Right forelimb (tissue), 1 donor: ENCODE results near the gene TRMT10C.
"Not testable (repeated sequence)": the region's sequence is repeated elsewhere in the genome, so short reads cannot be mapped to it uniquely, and the experiment has no call there.

Source experiments
- DNase-seq: peaks from one replicate; pipeline ENCODE4 v3.0.0-alpha.2; 2018

Gene TRMT10C

DNA sequence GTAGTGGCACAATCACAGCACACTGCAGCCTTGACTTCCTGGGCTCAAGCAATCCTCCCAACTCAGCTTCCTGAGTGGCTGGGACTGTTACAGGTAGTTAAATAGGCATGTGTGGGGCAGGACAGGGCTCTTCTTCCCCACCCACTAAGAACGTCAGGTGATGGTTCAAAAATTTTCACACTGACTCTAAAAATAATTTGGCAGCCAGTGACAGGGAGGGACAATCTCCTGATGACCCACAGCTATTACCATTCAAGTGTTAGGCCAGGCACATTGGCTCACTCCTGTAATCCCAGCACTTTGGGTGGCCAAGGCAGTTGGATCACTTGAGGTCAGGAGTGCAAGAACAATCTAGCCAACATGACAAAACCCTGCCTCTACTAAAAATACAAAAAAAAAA lies 12.2 kb upstream of the TRMT10C start:
- DNase-seq: no peak

DNA sequence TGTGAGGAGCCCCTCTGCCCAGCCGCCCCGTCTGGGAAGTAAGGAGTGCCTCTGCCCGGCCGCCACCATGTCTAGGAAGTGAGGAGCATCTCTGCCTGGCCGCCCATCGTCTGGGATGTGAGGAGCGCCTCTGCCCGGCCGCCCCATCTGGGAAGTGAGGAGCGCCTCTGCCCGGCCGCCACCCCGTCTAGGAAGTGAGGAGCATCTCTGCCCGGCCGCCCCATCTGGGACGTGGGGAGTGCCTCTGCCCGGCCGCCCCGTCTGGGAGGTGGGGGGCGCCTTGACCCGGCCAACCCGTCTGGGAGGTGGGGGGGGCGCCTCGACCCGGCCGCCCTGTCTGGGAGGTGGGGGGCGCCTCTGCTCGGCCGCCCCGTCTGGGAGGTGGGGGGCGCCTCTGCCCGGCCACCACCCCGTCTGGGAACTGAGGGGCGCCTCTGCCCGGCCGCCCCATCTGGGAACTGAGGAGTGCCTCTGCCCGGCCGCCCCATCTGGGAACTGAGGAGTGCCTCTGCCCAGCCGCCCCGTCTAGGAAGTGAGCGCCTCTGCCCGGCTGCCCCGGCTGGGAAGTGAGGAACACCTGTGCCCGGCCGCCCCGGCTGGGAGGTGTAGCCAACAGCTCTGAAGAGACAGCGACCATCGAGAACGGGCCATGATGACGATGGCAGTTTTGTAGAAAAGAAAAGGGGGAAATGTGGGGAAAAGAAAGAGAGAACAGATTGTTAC lies 10.1 kb upstream of the TRMT10C start:
- DNase-seq: not testable (repeated sequence)

DNA sequence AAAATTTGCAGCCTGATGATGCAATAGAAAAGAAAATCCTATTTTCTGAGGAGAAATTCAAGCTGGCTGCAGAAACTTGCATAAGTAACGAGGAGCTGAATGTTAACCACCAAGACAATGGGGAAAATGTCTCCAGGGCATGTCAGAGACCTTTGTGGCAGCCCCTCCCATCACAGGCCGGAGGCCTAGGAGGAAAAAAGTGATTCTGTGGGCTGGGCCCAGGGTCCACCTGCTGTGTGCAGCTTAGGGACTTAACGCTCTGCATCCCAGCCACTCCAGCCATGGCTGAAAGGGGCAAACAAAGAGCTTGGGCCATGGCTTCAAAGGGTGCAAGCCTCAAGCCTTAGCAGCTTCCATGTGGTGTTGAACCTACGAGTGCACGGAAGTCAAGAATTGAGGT lies 8.3 kb upstream of the TRMT10C start:
- not testable (repeated sequence) for DNase-seq

DNA sequence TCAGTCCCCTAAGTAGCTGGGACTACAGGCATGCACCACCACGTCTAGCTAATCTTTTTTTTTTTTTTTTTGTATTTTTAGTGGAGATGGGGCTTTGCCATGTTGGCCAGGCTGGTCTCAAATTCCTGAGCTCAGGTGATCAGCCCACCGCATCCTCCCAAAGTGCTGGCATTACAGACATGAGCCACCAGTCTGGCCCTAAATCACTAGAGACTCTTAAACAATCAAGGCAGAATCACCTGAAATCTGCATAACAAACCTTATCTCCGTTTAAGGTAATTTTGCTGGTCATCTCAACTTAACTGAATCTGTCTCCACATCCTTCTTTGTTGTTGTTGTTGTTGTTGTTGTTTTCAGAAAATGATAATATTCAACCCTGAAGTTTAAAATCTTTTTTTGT lies 5.6 kb upstream of the TRMT10C start:
- no peak for DNase-seq

DNA sequence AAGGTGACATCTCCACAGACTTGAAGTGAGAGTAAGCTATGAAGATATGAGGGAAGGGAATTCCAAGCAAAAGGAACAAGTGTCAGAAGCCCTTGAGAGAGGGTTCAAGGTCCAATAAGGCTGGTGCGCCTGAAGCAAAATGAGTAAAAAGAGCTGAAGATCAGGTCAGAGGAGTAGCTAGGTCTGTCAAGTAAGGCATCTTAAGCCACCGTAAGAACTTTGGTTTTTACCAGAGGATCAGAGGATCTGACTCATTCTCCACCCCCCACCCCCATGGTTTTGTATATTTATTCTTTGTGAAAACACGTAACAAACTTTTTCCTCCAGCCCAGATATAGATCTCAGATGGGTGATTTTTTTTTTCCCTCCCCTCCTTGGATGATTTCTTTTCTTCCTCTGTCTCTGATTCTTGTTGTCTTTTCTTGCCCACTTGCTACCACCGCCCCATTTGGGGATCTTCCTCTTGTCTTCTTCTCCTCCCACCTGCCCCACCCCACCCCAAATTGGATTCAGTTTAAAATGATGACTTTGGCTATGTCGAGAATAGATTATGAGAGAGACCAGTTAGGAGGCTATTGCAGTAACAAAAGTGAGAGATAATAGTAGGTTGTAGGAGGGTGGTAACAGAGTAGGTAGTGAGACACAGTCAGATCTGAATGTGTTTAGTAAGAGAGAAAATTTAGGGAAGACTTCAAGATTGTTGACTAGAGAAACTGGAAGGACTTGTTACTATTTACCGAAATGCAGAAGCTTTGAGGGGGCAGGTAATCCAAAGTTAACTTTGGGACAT lies 6.1 kb downstream of the TRMT10C start:
- no peak for DNase-seq

DNA sequence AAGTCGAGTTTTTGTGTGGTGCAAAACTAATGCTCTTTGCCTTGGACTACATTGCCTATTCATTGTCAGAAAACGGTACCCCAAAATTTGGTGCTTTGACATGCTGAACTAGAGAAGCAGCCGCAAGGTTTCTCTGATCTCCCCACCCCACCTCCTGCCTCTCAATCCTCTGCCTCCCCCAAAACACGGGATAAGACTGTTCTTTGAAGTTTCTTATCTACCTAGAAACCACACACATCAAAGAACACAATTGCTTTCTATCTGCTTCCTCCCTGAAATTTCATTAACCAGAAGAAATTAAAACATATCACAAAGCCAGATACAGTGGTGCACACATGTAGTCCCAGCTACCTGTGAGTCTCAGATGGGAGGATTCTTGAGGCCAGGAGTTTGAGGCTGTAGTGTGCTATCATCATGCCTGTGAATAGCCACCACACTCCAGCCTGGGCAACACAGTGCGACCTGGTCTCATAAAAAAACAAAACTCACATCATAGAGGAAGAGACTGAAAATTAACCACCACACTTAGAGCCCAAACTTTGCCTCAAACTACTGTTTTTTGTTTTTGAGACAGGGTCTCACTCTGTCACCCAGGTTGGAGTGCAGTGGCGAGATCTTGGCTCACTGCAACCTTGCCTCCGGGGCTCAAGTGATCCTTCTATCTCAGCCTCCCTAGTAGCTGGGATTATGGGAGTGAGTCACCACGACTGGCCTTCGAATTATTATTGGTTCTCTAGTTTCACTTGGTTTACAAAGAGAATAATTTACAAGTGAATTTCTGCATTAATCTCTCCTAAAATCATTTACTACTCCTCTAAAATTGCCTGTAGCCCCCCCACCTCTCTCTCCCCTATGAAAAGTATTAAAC lies 9.6 kb downstream of the TRMT10C start:
- DNase-seq: no peak

DNA sequence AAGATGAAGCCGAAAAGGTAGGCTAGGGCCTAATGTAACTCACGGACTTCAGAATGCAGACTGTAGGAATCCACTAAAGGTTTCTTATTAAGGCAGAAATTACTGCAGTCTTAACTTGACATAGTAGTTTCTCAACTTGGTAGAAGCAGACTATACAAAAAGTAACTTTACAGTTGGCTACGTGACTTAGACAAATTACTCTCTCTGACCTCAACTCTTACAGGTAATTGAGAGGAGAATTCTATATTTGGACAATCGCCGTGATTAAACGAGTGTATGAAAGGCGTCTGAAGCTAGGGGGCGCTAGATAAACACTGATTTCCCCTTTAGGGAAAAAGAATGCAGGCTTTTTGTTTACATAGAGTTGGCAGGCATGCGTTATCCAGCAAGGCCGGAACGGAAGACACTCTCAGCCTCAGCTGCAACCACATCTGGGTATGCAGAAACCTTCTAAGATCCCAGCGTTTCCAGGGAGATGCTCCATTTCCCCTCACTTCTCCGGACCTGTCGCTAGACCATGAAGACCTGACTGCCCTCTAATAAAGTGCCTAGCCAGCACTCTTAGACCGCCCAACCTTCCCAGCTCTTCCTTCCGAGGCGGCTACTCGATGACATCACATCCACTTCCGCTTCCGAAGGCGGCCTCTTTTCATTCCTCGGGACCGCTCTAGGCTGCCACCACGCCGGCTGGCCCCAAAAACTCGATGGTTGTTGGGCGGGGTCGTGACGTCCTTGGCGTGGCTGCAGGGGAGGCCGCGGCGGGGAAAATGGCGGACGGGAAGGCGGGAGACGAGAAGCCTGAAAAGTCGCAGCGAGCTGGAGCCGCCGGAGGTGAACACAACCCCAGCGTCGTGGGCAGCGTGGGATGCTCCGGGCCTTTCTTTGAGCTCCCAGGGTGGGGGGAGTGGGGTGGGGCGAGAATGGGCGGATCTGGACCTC lies 12.1 kb downstream of the TRMT10C start, which contains the start of gene PCNP:
Gene PCNP, plus strand, starts transcription at position 732 of the 939 bp plus-strand sequence. Its CDS starts 36 bp downstream, at position 768.
- DNase-seq: peak; percentile 99

DNA sequence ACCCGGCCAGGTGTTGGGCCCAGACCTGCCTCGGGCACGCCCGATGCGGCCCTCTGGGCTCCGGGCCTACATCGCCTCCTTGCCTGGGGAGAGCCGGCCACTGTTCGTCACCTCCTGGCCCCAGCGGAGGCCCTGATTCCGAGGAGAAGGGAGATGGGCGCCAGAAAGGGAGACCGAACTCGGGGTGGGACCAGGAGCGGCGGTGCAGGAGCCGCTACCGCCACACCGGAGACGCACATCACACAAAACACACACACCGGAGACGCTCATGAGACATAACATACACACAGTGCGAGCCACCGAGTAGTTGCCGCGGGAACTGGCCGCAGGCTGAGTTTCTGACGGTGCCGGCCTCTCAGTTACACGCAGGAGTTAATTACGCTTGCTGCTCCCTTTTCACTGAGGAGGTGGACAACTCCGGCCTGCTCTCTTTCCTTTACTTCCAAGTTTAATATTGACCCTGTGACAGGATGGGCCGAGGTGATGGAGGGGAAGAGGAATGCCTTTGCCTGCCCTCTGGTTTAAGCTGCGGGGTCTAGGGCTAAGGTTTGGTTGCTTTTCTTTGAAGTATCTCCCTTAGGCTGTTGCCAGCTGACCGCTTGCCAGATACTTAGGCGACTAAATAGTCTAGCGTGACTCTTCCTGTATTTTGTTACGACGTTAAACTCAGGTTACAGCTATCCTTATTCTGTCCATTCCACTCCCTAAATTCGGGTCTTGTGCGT lies 12.9 kb downstream of the TRMT10C start:
- peak; percentile 80 for DNase-seq

DNA sequence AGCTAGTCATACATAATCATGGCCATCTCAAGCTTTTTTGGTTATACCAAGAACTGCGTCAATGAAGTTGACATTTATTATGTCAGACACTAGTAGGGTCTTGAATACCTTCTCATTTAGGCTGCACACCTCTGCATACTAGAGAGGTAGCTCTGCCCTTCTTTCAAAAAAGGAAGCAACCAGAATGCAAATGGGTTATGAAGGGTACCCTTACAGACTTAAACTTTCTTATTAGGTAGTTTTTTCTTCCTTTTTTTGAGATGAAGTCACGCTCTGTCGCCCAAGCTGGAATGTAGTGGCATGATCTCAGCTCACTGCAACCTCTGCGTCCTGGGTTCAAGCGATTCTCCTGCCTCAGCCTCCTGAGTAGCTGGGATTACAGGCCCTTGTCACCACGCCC lies 15.6 kb downstream of the TRMT10C start:
- no peak for DNase-seq

DNA sequence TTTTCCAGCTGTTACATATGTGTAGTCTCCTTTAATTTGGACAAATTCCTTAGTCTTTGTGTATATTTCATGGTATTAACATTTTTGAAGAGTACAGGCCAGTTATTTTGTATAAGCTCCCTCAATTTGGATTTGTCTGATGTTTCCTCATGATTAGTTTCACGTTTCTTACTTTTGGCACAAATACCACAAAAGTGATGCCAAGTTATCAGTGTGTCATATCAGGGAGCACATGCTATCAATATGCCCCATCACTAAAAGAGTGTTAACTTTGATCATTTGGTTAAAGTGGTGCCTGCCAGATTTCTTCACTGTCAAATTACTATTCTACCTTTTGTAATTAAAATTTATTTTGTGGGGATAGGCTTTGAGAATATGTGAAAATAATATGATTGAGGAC lies 26.9 kb downstream of the TRMT10C start:
- DNase-seq: no peak

DNA sequence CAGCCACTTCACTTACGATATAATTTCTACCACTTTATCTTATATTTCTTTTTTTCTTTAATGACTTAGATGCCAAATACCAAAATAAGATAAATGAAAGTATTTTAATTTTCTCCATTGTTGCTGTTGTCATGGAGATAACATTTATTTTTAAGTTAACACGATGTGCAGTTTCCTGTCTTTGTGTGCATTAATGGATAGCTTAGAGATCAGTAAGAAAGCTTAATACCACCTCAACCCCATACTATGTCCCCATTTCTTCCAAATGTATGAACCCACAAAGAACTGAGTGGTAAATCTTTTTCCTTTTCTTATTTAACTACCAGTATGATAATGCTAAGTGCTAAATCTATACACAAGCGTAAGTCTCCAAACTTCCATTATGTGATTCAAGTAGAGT lies 29.4 kb downstream of the TRMT10C start:
- no peak for DNase-seq

DNA sequence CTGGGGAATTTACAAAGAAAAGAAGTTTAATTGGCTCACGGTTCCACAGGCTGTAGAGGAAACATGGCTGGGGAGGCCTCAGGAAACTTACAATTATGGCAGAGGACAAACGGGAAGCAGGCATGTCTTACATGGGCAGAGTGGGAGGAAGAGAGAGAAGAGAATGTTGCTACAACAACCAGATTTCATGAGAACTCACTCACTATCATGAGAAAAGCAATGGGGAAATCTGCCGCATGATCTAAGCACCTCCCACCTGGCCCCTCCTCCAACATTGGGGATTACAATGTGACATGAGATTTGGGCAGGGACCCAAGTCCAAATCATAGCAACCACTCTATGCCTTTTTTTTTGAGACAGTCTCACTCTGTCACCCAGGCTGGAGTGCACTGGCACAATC lies 41.1 kb downstream of the TRMT10C start:
- no peak for DNase-seq

DNA sequence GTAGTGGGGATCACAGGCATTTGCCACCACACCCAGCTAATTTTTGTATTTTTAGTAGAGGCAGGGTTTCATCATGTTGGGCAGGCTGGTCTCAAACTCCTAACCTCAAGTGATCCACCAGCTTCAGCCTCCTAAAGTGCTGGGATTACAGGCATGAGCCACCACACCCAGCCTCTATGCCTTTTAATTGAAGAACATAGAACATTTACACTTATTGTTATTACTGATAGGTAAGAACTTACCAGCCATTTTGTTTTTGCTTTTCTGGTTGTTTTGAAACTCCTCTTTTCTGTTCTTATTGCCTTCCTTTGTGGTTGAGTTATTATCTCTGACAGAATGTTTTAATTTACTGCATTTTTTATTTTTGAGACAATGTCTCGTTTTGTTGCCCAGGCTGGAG lies 41.5 kb downstream of the TRMT10C start:
- no peak for DNase-seq

DNA sequence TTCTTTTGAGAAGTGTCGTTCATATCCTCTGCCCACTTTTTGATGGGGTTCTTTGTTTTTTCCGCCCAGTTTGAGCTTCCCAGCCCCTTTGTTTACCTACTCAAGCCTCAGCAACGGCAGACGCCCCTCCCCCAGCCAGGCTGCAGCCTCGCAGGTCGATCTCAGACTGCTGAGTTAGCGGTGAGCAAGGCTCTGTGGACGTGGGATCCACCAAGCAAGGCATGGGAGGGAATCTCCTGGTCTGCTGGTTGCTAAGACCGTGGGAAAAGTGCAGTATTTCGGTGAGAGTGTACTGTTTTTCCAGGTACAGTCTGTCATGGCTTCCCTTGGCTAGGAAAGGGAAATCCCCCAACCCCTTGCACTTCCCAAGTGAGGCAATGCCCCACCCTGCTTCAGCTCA lies 43.7 kb downstream of the TRMT10C start:
- DNase-seq: not testable (repeated sequence)

DNA sequence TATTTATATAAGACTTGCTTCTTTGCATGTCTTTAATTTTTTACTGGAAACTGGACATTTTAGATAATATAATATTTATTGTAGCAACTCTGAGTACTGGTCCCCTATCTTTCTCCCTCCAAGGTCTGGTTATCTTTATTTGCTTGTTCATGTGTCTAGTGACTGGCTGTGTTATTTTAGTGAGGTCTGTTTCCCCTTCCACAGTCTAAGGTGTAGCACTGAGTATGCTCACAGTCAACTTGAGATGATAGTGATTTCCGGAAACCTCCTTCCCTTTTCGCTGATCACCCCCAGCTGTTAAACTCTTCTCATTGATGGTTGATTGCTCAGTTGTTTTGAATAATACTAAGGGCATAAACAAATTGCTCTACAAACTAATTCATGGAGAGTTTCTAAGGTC lies 49.4 kb downstream of the TRMT10C start:
- DNase-seq: no peak

DNA sequence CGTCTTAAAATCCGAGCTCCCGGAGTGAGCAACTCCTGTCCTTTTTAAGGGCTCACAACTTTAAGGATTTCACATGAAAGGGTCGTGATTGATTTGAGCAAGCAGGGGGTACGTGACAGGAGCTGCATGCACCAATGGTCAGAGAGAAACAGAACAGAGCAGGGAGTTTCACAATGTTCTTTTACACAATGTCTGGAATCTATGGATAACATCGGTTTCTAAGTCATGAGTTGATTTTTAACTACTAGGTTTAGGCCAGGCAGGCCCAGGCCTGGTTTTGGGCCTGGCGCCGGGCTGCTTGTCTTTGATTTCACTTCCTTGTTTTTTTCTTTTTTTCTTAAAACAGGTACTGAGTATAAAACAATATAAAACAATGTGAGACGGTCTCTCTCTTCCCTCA lies 51.3 kb downstream of the TRMT10C start:
- DNase-seq: not testable (repeated sequence)

DNA sequence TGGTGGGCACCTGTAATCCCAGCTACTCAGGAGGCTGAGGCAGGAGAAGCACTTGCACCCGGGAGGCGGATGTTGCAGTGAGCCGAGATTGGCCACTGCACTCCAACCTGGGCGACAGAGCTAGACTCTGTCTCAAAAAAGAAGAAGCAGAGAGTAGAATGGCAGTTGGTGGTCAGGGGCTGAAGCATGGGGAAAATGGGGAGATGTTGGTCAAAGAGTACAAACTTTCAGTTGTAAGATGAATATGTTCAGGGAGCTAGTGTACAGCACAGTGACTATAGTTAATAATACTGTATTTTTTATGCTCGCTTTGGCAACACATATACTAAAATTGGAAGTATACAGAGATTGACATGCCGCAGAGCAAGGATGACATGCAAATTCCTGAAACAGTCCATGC lies 53.9 kb downstream of the TRMT10C start:
- no peak for DNase-seq
